GM12878 (cell line): ENCODE results near the gene RHOC. TPM values are rescaled to one million over a fixed set of nuclear protein-coding genes. Genes with fewer than 3 reads are reported as not detected.
"Not testable (repeated sequence)": the region's sequence is repeated elsewhere in the genome, so short reads cannot be mapped to it uniquely, and the experiment has no call there.

Source experiments
- ATAC-seq: fragments of 200-7000 bp; cut with Tn5 transposase; 3 replicates; pipeline ENCODE4 v1.9.1; 2020; ENCODE audit warnings: mild to moderate bottlenecking, moderate library complexity
- BruUV-seq: library from RNA; stranded (reverse); fragments of 400-500 nt; replicated peaks from 2 replicates; lab custom pipeline; 2021; lab: Mats Ljungman, UMichigan
- CTCF ChIA-PET: fragments of 300-600 bp; sonication (Branson Sonifier 250); formaldehyde crosslinking; extraction: SDS; loops from one replicate; lab custom pipeline; 2021; ENCODE audit warnings: inconsistent platforms; lab: Yijun Ruan, JAX
- POLR2A ChIA-PET: fragments of 350-600 bp; formaldehyde crosslinking; extraction: SDS; loops from one replicate; lab custom pipeline; 2021; ENCODE audit warnings: inconsistent platforms; lab: Charles Lee
- RAD21 ChIA-PET: fragments of 300-600 bp; sonication (Branson Sonifier 250); formaldehyde crosslinking; loops from one replicate; lab custom pipeline; 2023; ENCODE audit warnings: antibody characterized with exemption; ENCODE audit not compliant: unreplicated experiment; lab: Charles Lee
- SMC1A ChIA-PET: fragments of 300-600 bp; sonication (Branson Sonifier 250); formaldehyde crosslinking; loops from one replicate; lab custom pipeline; 2023; ENCODE audit not compliant: unreplicated experiment, uncharacterized antibody; lab: Charles Lee
- DNase-seq: peaks from one replicate; pipeline ENCODE4 v3.0.0-alpha.2; 2011; ENCODE audit warnings: low read depth, low spot score
- FAIRE-seq: peaks from 3 replicates; lab custom pipeline; 2011; peaks lifted over from hg19 to GRCh38; lab: Jason Lieb, UNC
- H2AFZ ChIP-seq: 2 replicates; pipeline ENCODE4 v1.6.0; 2011; ENCODE audit warnings: low read depth, low read length, control low read depth; ENCODE audit not compliant: control insufficient read depth
- H3K27ac ChIP-seq: 2 replicates; pipeline ENCODE4 v1.5.1; 2011; ENCODE audit warnings: control low read depth; ENCODE audit not compliant: control insufficient read depth, insufficient read depth
- H3K27me3 ChIP-seq, 2 experiments: replicated peaks in 1 of 2; 2 replicates each; pipeline versions ENCODE4 v1.6.0 to v1.6.1; 2011; ENCODE audit warnings: low read length in 1 of 2; ENCODE audit not compliant: control insufficient read depth in 2 of 2, insufficient read depth in 2 of 2
- H3K36me3 ChIP-seq, 2 experiments: 2 replicates each; pipeline ENCODE4 v1.5.1; 2011; ENCODE audit warnings: low read length in 1 of 2; ENCODE audit not compliant: control insufficient read depth in 2 of 2, insufficient read depth in 2 of 2
- H3K4me1 ChIP-seq: 2 replicates; pipeline ENCODE4 v1.6.1; 2011; ENCODE audit warnings: mild to moderate bottlenecking, low read length, moderate library complexity, mixed read lengths; ENCODE audit not compliant: control insufficient read depth, insufficient read depth
- H3K4me2 ChIP-seq: 2 replicates; pipeline ENCODE4 v1.6.0; 2011; ENCODE audit warnings: control low read depth; ENCODE audit not compliant: control insufficient read depth, insufficient read depth
- H3K4me3 ChIP-seq: fragments of 200-600 bp; sonication (generic); 2 replicates; pipeline ENCODE4 v1.5.1; 2016
- H3K79me2 ChIP-seq: 2 replicates; pipeline ENCODE4 v1.6.0; 2011; ENCODE audit warnings: low read length; ENCODE audit not compliant: control insufficient read depth, insufficient read depth
- H3K9ac ChIP-seq: 2 replicates; pipeline ENCODE4 v1.8.0; 2011; ENCODE audit warnings: low read length, control low read depth, mixed read lengths; ENCODE audit not compliant: control insufficient read depth, insufficient read depth
- H3K9me3 ChIP-seq: replicated peaks from 3 replicates; pipeline ENCODE4 v1.5.1; 2011; ENCODE audit warnings: mild to moderate bottlenecking, low read length; ENCODE audit not compliant: control insufficient read depth, insufficient read depth
- H4K20me1 ChIP-seq: 2 replicates; pipeline ENCODE4 v1.6.0; 2011; ENCODE audit not compliant: control insufficient read depth, insufficient read depth
- HDAC2 ChIP-seq: fragments of 200-600 bp; sonication (generic); IDR thresholded peaks from 2 replicates; pipeline ENCODE4 v1.6.1; 2017
- NFYA ChIP-seq: IDR thresholded peaks from 2 replicates; pipeline ENCODE4 v1.6.1; 2011; ENCODE audit warnings: low read depth, mild to moderate bottlenecking, low read length, improper control_type of control experiment, borderline replicate concordance
- ZNF24 ChIP-seq: fragments of 450-650 bp; IDR thresholded peaks from 2 replicates; pipeline ENCODE4 v1.6.1; 2017; ENCODE audit warnings: antibody characterized with exemption, mild to moderate bottlenecking
- WGBS: methylation state at CpG from one replicate; pipeline ENCODE4 v1.1.6; 2016; ENCODE audit warnings: low lambda C conversion rate; ENCODE audit not compliant: insufficient replicate concordance, insufficient coverage; ENCODE audit errors: missing lambda C conversion rate; 5-methylcytosine and 5-hydroxymethylcytosine counted together
- in situ Hi-C: fragments of 300-500 bp; cut with MboI; formaldehyde crosslinking; loops from 9 replicates; pipeline ENCODE4 v1.14.3; 2018; ENCODE audit warnings: mixed read lengths
- intact Hi-C: fragments of 100-400 bp; cut with micrococcal nuclease; formaldehyde crosslinking; loops from one replicate; pipeline ENCODE4 v1.14.2; 2022; ENCODE audit not compliant: unreplicated experiment
- polyA plus RNA-seq, 11 experiments: library from polyadenylated mRNA; depleted of rRNA in 4 of 11; unstranded in 6 of 11; stranded (reverse) in 5 of 11; fragments of >200 nt; fragmentation: Nextera tagmentation in 4 of 11; fragmentation: Illumina TruSeq in 1 of 11; extraction: Ambion mirVana in 4 of 11; extraction: Trizol in 1 of 11; gene quantifications; 1 replicate in 1 of 11; 2 replicates in 10 of 11; pipeline versions ENCODE4 v1.2.1 to v1.2.3, GENCODE V29; 2011 to 2016; ENCODE audit warnings: inconsistent platforms in 2 of 11, missing spikeins in 2 of 11, low read depth in 1 of 11
- total RNA-seq, 4 experiments: library from RNA; depleted of rRNA in 3 of 4; stranded (reverse); fragments of >200 nt in 3 of 4; fragmentation: Illumina TruSeq in 1 of 4; extraction: Trizol in 1 of 4; gene quantifications; 2 replicates each; pipeline versions ENCODE4 v1.2.1 to v1.2.3, GENCODE V29; 2013 to 2021
- TF ChIP-seq, protein P1 (sequence below): fragments of 450-650 bp; formaldehyde crosslinking; IDR thresholded peaks from 2 replicates; pipeline ENCODE4 v1.4.0; 2020; ENCODE audit warnings: mild to moderate bottlenecking, moderate library complexity

Gene RHOC
- total and polyA plus RNA-seq, 10 of the 15 experiments (the other 5 are each of a cell fraction or from before 2014, with no cell fraction given), result 20.6 to 371 (median 158) TPM

DNA sequence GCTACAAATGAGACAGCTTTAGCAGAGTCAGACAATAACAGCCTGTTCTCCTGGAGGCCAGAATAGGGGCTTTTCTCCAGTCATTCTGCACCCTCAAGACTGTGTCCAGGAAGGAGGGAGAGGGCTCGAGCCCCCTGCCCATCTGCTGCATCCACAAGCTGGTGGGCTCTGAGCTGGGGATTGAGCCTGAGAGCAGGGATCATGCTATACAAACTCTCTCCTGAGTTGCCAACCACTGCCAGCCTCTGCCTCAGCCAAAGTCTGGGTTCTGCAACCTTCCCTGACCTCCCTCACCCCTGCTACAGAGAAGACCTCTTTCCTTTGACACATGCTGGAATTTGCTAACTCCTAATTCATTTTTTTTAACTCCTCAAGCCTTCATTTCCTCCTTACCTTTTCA, 23.0 kb upstream of the RHOC start (continued):
- TF ChIP-seq ZNF24, result no peak
- no peak for TF ChIP-seq NFYA
- TF ChIP-seq, protein P1, sequence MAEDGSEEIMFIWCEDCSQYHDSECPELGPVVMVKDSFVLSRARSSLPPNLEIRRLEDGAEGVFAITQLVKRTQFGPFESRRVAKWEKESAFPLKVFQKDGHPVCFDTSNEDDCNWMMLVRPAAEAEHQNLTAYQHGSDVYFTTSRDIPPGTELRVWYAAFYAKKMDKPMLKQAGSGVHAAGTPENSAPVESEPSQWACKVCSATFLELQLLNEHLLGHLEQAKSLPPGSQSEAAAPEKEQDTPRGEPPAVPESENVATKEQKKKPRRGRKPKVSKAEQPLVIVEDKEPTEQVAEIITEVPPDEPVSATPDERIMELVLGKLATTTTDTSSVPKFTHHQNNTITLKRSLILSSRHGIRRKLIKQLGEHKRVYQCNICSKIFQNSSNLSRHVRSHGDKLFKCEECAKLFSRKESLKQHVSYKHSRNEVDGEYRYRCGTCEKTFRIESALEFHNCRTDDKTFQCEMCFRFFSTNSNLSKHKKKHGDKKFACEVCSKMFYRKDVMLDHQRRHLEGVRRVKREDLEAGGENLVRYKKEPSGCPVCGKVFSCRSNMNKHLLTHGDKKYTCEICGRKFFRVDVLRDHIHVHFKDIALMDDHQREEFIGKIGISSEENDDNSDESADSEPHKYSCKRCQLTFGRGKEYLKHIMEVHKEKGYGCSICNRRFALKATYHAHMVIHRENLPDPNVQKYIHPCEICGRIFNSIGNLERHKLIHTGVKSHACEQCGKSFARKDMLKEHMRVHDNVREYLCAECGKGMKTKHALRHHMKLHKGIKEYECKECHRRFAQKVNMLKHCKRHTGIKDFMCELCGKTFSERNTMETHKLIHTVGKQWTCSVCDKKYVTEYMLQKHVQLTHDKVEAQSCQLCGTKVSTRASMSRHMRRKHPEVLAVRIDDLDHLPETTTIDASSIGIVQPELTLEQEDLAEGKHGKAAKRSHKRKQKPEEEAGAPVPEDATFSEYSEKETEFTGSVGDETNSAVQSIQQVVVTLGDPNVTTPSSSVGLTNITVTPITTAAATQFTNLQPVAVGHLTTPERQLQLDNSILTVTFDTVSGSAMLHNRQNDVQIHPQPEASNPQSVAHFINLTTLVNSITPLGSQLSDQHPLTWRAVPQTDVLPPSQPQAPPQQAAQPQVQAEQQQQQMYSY, result no peak
- no peak for TF ChIP-seq HDAC2

DNA sequence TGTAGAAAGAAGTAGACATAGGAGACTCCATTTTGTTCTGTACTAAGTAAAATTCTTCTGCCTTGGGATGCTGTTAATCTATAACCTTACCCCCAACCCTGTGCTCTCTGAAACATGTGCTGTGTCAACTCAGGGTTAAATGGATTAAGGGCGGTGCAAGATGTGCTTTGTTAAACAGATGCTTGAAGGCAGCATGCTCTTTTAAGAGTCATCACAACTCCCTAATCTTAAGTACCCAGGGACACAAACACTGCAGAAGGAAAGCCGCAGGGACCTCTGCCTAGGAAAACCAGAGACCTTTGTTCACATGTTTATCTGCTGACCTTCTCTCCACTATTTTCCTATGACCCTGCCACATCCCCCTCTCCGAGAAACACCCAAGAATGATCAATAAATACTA, 22.1 kb upstream of the RHOC start:
- ATAC-seq, H3K27me3 ChIP-seq, H3K27ac ChIP-seq, H3K9me3 ChIP-seq, BruUV-seq, in situ Hi-C loops, FAIRE-seq, H3K4me3 ChIP-seq, DNase-seq, H3K4me2 ChIP-seq, POLR2A ChIA-PET, H4K20me1 ChIP-seq, H3K9ac ChIP-seq, H3K79me2 ChIP-seq, intact Hi-C loops, H3K4me1 ChIP-seq, H2AFZ ChIP-seq, H3K36me3 ChIP-seq: not testable (repeated sequence)
- ChIA-PET RAD21 (interaction anchor here (1.1 to 1.5 kb wide), 3 partner anchors 10 to 75 kb away, joined by 3 read pairs; partner anchors contain the start of gene PPM1J), SMC1A (interaction anchor here (1.1 to 1.6 kb wide), 2 partner anchors 75 to 338 kb away, joined by 3 to 4 read pairs; no protein-coding TSS in a partner anchor), CTCF (interaction anchor here (2.3 to 2.6 kb wide), 3 partner anchors 9 to 75 kb away, joined by 7 to 17 read pairs (median 16); partner anchors contain the start of gene PPM1J)
- 30% methylated on average over 3 of the region's 3 CpGs for WGBS

DNA sequence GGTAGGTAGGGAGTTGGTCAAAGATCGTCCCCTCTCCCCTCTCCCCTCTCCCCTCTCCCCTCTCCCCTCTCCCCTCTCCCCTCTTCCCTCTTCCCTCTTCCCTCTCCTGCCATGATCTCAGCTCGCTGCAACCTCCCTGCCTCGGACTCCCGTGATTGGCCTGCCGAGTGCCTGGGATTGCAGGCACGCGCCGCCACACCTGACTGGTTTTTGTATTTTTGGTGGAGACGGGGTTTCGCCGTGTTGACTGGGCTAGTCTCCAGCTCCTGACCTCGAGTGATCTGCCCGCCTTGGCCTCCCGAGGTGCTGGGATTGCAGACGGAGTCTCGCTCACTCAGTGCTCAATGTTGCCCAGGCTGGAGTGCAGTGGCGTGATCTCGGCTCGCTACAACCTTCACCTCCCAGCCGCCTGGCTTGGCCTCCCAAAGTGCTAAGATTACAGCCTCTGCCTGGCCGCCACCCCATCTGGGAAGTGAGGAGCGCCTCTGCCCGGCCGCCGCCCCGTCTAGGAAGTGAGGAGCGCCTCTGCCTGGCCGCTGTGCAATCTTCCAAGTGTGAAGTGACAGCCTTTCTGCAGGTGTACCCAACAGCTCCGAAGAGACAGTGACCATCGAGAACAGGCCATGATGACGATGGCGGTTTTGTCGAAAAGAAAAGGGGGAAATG, 21.5 kb upstream of the RHOC start:
- H3K4me2 ChIP-seq, POLR2A ChIA-PET, H3K4me1 ChIP-seq, H3K9ac ChIP-seq, H3K27me3 ChIP-seq, H3K36me3 ChIP-seq, FAIRE-seq, H3K9me3 ChIP-seq, H3K4me3 ChIP-seq, DNase-seq, H4K20me1 ChIP-seq, in situ Hi-C loops, H3K79me2 ChIP-seq, H2AFZ ChIP-seq, ATAC-seq, H3K27ac ChIP-seq, BruUV-seq, intact Hi-C loops: not testable (repeated sequence)
- ChIA-PET SMC1A (interaction anchor here (1.1 kb wide), 1 partner anchor 337 kb away, joined by 3 read pairs; no protein-coding TSS in a partner anchor), CTCF (interaction anchor here (3.3 kb wide), 1 partner anchor 76 kb away, joined by 18 read pairs; no protein-coding TSS in a partner anchor), RAD21 (interaction anchor here (1.5 kb wide), 1 partner anchor 76 kb away, joined by 3 read pairs; no protein-coding TSS in a partner anchor)
- WGBS, result 61% methylated on average over 31 of the region's 33 CpGs
